ENCODE measurements around the gene NOP58. TPM values are rescaled to one million over a fixed set of nuclear protein-coding genes. Genes with fewer than 3 reads are reported as not detected.

NOP58 gene
- total and polyA plus RNA-seq, 11 donors = 12.9 to 32.6 (median 21.7) TPM

DNA sequence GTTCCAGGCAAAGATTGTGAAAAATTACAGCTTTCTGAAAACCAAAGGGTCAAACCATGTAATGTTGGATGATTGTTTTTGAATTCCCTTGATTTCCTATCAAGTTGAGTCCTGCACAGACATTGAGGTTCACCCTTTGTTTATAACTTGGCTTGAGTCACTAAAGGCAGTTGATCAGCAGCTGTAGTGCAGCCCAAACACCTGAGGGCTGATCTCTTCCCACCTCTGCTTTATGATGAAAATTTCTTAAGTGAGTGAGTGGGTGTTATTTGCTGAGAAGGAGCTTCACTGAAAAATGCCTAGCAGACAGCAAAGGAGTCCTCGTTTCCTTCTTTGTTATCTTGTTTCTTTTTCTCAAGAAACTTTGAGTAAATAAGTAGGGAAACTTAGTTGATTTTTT lies 78.6 kb downstream of the NOP58 start:
- intact Hi-C loops (cut with DNase I) = no loop called here
- Histone ChIP-seq H3K27ac (no peak overlapping the region), H3K4me1 (no peaks in the 10 kb centered on the region), H3K9me3 (no peaks in the 10 kb centered on the region), H3K4me3 (no peak overlapping the region), H3K27me3 (no peaks in the 10 kb centered on the region), H3K36me3 (no peaks in the 10 kb centered on the region)
- 70 to 78% (median 74%) methylated on average over 1 of the region's 1 CpG for whole genome bisulfite sequencing, 4 donors
- no peak for DNase-seq
- TF ChIP-seq POLR2A (IDR thresholded peaks at IDR 0.05) (no peak), CTCF (IDR thresholded peaks at IDR 0.05) (no peak)
- ATAC-seq = no peak

DNA sequence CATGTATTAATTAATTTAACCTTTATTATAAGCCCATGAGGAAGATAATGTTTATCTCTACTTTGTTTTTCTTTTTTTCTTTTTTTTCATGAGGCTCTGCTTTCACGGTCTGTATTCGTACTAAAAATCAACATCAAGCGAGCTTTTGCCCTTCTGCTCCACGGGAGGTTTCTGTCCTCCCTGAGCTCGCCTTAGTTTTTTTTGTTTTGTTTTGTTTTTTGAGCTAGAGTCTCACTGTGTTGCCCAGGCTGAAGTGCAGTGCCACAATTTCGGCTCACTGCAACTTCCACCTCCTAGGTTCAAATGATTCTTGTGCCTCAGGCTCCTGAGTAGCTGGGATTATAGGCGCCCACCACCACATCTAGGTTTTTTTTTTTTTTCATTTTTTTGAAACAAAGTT lies 80.6 kb downstream of the NOP58 start:
- WGBS, 4 donors = 91 to 97% (median 96%) methylated on average over 7 of the region's 7 CpGs
- Histone ChIP-seq H3K4me1 (no peaks in the 10 kb centered on the region), H3K36me3 (no peaks in the 10 kb centered on the region), H3K4me3 (no peak overlapping the region), H3K27ac (no peak overlapping the region), H3K27me3 (no peaks in the 10 kb centered on the region), H3K9me3 (no peaks in the 10 kb centered on the region)
- intact Hi-C loops (cut with DNase I) = no loop called here
- TF ChIP-seq POLR2A (IDR thresholded peaks at IDR 0.05) = no peak
- TF ChIP-seq CTCF (IDR thresholded peaks at IDR 0.05) = no peak
- DNase-seq = no peak
- ATAC-seq = no peak

Other genes starting within 250 kb of the NOP58 start
- 10 to 100 TPM; 11.3 to 42.0 (median 25.5) TPM for gene FZD7, start 231.9 kb upstream of the NOP58 start, total RNA-seq
- gene FZD7, start 231.9 kb upstream of the NOP58 start, polyA plus RNA-seq = 1 to 10 TPM; 1.7 to 8.8 TPM
- under 1 TPM in 1 of 9 donors, not detected in 8; 0.08 TPM for gene KIAA2012, start 192.5 kb upstream of the NOP58 start, total RNA-seq
- not detected for gene KIAA2012, start 192.5 kb upstream of the NOP58 start, polyA plus RNA-seq
- gene SUMO1, start 27.2 kb upstream of the NOP58 start, total RNA-seq = 10 to 100 TPM; 43.5 to 75.2 (median 65.3) TPM
- 10 to 100 TPM; 63.8 to 87.9 TPM for gene SUMO1, start 27.2 kb upstream of the NOP58 start, polyA plus RNA-seq
- gene BMPR2, start 110.6 kb downstream of the NOP58 start, total RNA-seq = 10 to 100 TPM; 44.4 to 81.9 (median 66.1) TPM
- 10 to 100 TPM in 1 of 2 donors, 1 to 10 TPM in 1; 9.0 to 17.3 TPM for gene BMPR2, start 110.6 kb downstream of the NOP58 start, polyA plus RNA-seq